D721Med (cell line): ENCODE data around the gene ANO4.

Experiments used
- DNase-seq: peaks from one replicate; pipeline ENCODE4 v3.0.0; 2011; ENCODE audit warnings: low spot score; ENCODE audit not compliant: insufficient read length
- FAIRE-seq: peaks from 2 replicates; lab custom pipeline; 2011; peaks lifted over from hg19 to GRCh38; lab: Jason Lieb, UNC
- CTCF ChIP-seq: IDR thresholded peaks from 2 replicates; pipeline ENCODE4 v1.5.1; 2012; ENCODE audit warnings: mild to moderate bottlenecking, control low read depth; ENCODE audit not compliant: insufficient read depth; ENCODE audit errors: missing control alignments

ANO4 gene

GRCh38 chr12:100867639-100868393 is 73.2 kb downstream of the ANO4 start:
- DNase-seq (no peak), FAIRE-seq (no peak)
- no peak for TF ChIP-seq CTCF

GRCh38 chr12:100868487-100868886 is 73.9 kb downstream of the ANO4 start:
- FAIRE-seq = no peak
- DNase-seq = no peak
- TF ChIP-seq CTCF = no peak

- no peak for TF ChIP-seq CTCF
- DNase-seq (no peak), FAIRE-seq (no peak)
Measured at GRCh38 chr12:100871195-100871734, 76.7 kb downstream of the ANO4 start.

GRCh38 chr12:100875156-100875555 is 80.6 kb downstream of the ANO4 start:
- DNase-seq = no peak
- no peak for TF ChIP-seq CTCF
- FAIRE-seq = no peak

GRCh38 chr12:100875771-100876170 is 81.2 kb downstream of the ANO4 start:
- no peak for TF ChIP-seq CTCF
- no peak for FAIRE-seq
- no peak for DNase-seq

GRCh38 chr12:100877776-100878175 is 83.2 kb downstream of the ANO4 start:
- DNase-seq = no peak
- TF ChIP-seq CTCF = no peak
- FAIRE-seq = no peak

GRCh38 chr12:100895192-100895591 is 100.6 kb downstream of the ANO4 start:
- DNase-seq = no peak
- no peak for FAIRE-seq
- no peak for TF ChIP-seq CTCF
